ENCODE data around the gene CMTM7.
"Not testable (repeated sequence)": the region's sequence is repeated elsewhere in the genome, so short reads cannot be mapped to it uniquely, and the experiment has no call there.

The CMTM7 gene

GRCh38 chr3:32432045-32432710 is 40.5 kb downstream of the CMTM7 start:
- H3K27ac Mint-ChIP-seq, result peak overlapping the region; percentile 99
- peak overlapping the region; percentile 77 for H3K4me3 Mint-ChIP-seq
- H3K9me3 Mint-ChIP-seq, result no peaks in the 10 kb centered on the region
- no peaks in the 10 kb centered on the region for H3K27me3 Mint-ChIP-seq (ENCODE audit: low read depth)
- H3K4me1 Mint-ChIP-seq (ENCODE audit: low read depth), result peaks cover 73% of the 10 kb centered on the region
- peaks cover 11% of the 10 kb centered on the region for H3K36me3 Mint-ChIP-seq (ENCODE audit: low read depth)
- DNase-seq (ENCODE audit: low spot score), result no peak

- Mint-ChIP-seq H3K4me3 (peak overlapping the region; percentile 77), H3K27me3 (ENCODE audit: low read depth) (no peaks in the 10 kb centered on the region)
Observed at GRCh38 chr3:32432711-32433530, 41.3 kb downstream of the CMTM7 start.

GRCh38 chr3:32434206-32434605 is 42.6 kb downstream of the CMTM7 start:
- Mint-ChIP-seq H3K36me3 (ENCODE audit: low read depth) (peaks cover 7% of the 10 kb centered on the region), H3K4me3 (no peak overlapping the region), H3K27ac (no peak overlapping the region), H3K9me3 (no peaks in the 10 kb centered on the region), H3K4me1 (ENCODE audit: low read depth) (peaks cover 68% of the 10 kb centered on the region), H3K27me3 (ENCODE audit: low read depth) (no peaks in the 10 kb centered on the region)
- no peak for DNase-seq (ENCODE audit: low spot score)

More at GRCh38 chr3:32432711-32433530, 41.3 kb downstream of the CMTM7 start:
- H3K4me1 Mint-ChIP-seq (ENCODE audit: low read depth), result peaks cover 67% of the 10 kb centered on the region
- no peaks in the 10 kb centered on the region for H3K9me3 Mint-ChIP-seq
- peaks cover 11% of the 10 kb centered on the region for H3K36me3 Mint-ChIP-seq (ENCODE audit: low read depth)
- peak overlapping the region; percentile 99 for H3K27ac Mint-ChIP-seq
- peak; percentile 62 for DNase-seq (ENCODE audit: low spot score)

GRCh38 chr3:32435911-32436815 is 44.5 kb downstream of the CMTM7 start:
- no peak for DNase-seq (ENCODE audit: low spot score)
- Mint-ChIP-seq H3K27me3 (ENCODE audit: low read depth) (no peaks in the 10 kb centered on the region), H3K4me3 (peak overlapping the region; percentile 47), H3K9me3 (no peaks in the 10 kb centered on the region), H3K36me3 (ENCODE audit: low read depth) (peaks cover 6% of the 10 kb centered on the region), H3K4me1 (ENCODE audit: low read depth) (peaks cover 59% of the 10 kb centered on the region), H3K27ac (peak overlapping the region; percentile 74)

- DNase-seq (ENCODE audit: low spot score), result no peak
- Mint-ChIP-seq H3K36me3 (ENCODE audit: low read depth) (peaks cover 7% of the 10 kb centered on the region), H3K9me3 (no peaks in the 10 kb centered on the region), H3K27me3 (ENCODE audit: low read depth) (no peaks in the 10 kb centered on the region), H3K27ac (peak overlapping the region; percentile 74), H3K4me3 (peak overlapping the region; percentile 37), H3K4me1 (ENCODE audit: low read depth) (peaks cover 60% of the 10 kb centered on the region)
Observed at GRCh38 chr3:32436816-32437189, 45.1 kb downstream of the CMTM7 start.

- no peak for DNase-seq (ENCODE audit: low spot score)
- Mint-ChIP-seq H3K4me1 (ENCODE audit: low read depth) (peaks cover 56% of the 10 kb centered on the region), H3K27ac (peak overlapping the region; percentile 36), H3K36me3 (ENCODE audit: low read depth) (peaks cover 10% of the 10 kb centered on the region), H3K4me3 (no peak overlapping the region), H3K27me3 (ENCODE audit: low read depth) (no peaks in the 10 kb centered on the region), H3K9me3 (no peaks in the 10 kb centered on the region)
Observed at GRCh38 chr3:32437896-32438295, 46.2 kb downstream of the CMTM7 start.

GRCh38 chr3:32438596-32439344 is 47.1 kb downstream of the CMTM7 start:
- Mint-ChIP-seq H3K27ac (peak overlapping the region; percentile 59), H3K36me3 (ENCODE audit: low read depth) (peaks cover 17% of the 10 kb centered on the region), H3K4me3 (peak overlapping the region; percentile 62), H3K27me3 (ENCODE audit: low read depth) (no peaks in the 10 kb centered on the region), H3K9me3 (no peaks in the 10 kb centered on the region), H3K4me1 (ENCODE audit: low read depth) (peaks cover 56% of the 10 kb centered on the region)
- no peak for DNase-seq (ENCODE audit: low spot score)

GRCh38 chr3:32439421-32439820 is 47.8 kb downstream of the CMTM7 start:
- Mint-ChIP-seq H3K36me3 (ENCODE audit: low read depth) (peaks cover 22% of the 10 kb centered on the region), H3K4me1 (ENCODE audit: low read depth) (peaks cover 60% of the 10 kb centered on the region), H3K27ac (peak overlapping the region; percentile 59)
- not testable (repeated sequence) for H3K4me3 Mint-ChIP-seq; H3K9me3 Mint-ChIP-seq; H3K27me3 Mint-ChIP-seq (ENCODE audit: low read depth); DNase-seq (ENCODE audit: low spot score)

GRCh38 chr3:32440611-32441350 is 49.1 kb downstream of the CMTM7 start:
- Mint-ChIP-seq H3K27ac (no peak overlapping the region), H3K9me3 (no peaks in the 10 kb centered on the region), H3K4me1 (ENCODE audit: low read depth) (peaks cover 54% of the 10 kb centered on the region), H3K36me3 (ENCODE audit: low read depth) (peaks cover 28% of the 10 kb centered on the region), H3K27me3 (ENCODE audit: low read depth) (no peaks in the 10 kb centered on the region), H3K4me3 (no peak overlapping the region)
- DNase-seq (ENCODE audit: low spot score), result no peak

GRCh38 chr3:32442766-32443165 is 51.1 kb downstream of the CMTM7 start:
- DNase-seq (ENCODE audit: low spot score), result no peak
- no peaks in the 10 kb centered on the region for H3K9me3 Mint-ChIP-seq
- H3K27ac Mint-ChIP-seq, result peak overlapping the region; percentile 26
- peaks cover 42% of the 10 kb centered on the region for H3K36me3 Mint-ChIP-seq (ENCODE audit: low read depth)
- H3K4me1 Mint-ChIP-seq (ENCODE audit: low read depth), result peaks cover 53% of the 10 kb centered on the region
- no peaks in the 10 kb centered on the region for H3K27me3 Mint-ChIP-seq (ENCODE audit: low read depth)
- H3K4me3 Mint-ChIP-seq, result no peak overlapping the region

- H3K27ac Mint-ChIP-seq, result peak overlapping the region; percentile 22
- no peak for DNase-seq (ENCODE audit: low spot score)
- peaks cover 45% of the 10 kb centered on the region for H3K36me3 Mint-ChIP-seq (ENCODE audit: low read depth)
- no peaks in the 10 kb centered on the region for H3K9me3 Mint-ChIP-seq
- H3K4me3 Mint-ChIP-seq, result no peak overlapping the region
- no peaks in the 10 kb centered on the region for H3K27me3 Mint-ChIP-seq (ENCODE audit: low read depth)
- H3K4me1 Mint-ChIP-seq (ENCODE audit: low read depth), result peaks cover 49% of the 10 kb centered on the region
Observed at GRCh38 chr3:32443478-32443877, 51.8 kb downstream of the CMTM7 start.

- Mint-ChIP-seq H3K9me3 (no peaks in the 10 kb centered on the region), H3K27me3 (ENCODE audit: low read depth) (no peaks in the 10 kb centered on the region), H3K4me1 (ENCODE audit: low read depth) (peaks cover 25% of the 10 kb centered on the region), H3K36me3 (ENCODE audit: low read depth) (peaks cover 54% of the 10 kb centered on the region), H3K27ac (peak overlapping the region; percentile 9), H3K4me3 (no peak overlapping the region)
- DNase-seq (ENCODE audit: low spot score), result no peak
Observed at GRCh38 chr3:32447865-32448400, 56.3 kb downstream of the CMTM7 start.

Measured in T-helper 2 cell treated with Interferon-gamma antibody and Interleukin-4, amounts not matched to agents 5 μg/mL and 100 μg/mL, for 36 hours (primary cell).